K562 (cell line): ENCODE data around the gene ARHGDIA. TPM values are rescaled to one million over a fixed set of nuclear protein-coding genes. Genes with fewer than 3 reads are reported as not detected.
A peak's percentile ranks its signal among the peaks of the same experiment; 100 is the strongest.

Experiments used
- BDP1 ChIP-seq: IDR thresholded peaks from 3 replicates; pipeline ENCODE4 v1.6.1; 2011; ENCODE audit not compliant: insufficient read length, insufficient read depth
- BHLHE40 ChIP-seq: IDR thresholded peaks from 2 replicates; pipeline ENCODE4 v1.6.1; 2011; ENCODE audit warnings: low read length, improper control_type of control experiment
- DDX20 ChIP-seq: fragments of 450-650 bp; IDR thresholded peaks from 2 replicates; pipeline ENCODE4 v1.6.1; 2016; ENCODE audit warnings: missing genetic modification characterization, low read depth, mild to moderate bottlenecking, missing compliant biosample characterization, moderate library complexity
- GTF2F1 ChIP-seq: IDR thresholded peaks from 2 replicates; pipeline ENCODE4 v1.6.1; 2011; ENCODE audit warnings: low read depth, low read length, improper control_type of control experiment
- ILK ChIP-seq: fragments of 450-650 bp; IDR thresholded peaks from 2 replicates; pipeline ENCODE4 v1.6.1; 2016; ENCODE audit warnings: missing genetic modification characterization, low read depth, mild to moderate bottlenecking, missing compliant biosample characterization, moderate library complexity, borderline replicate concordance
- MECOM ChIP-seq: fragments of 250-450 bp; sonication (Bioruptor Pico); IDR thresholded peaks from 2 replicates; pipeline ENCODE4 v1.8.0; 2022; ENCODE audit warnings: inconsistent platforms
- MTF1 ChIP-seq: fragments of 250-450 bp; sonication (Bioruptor Pico); IDR thresholded peaks from 2 replicates; pipeline ENCODE4 v1.9.0; 2021; ENCODE audit warnings: moderate library complexity, mild to moderate bottlenecking, inconsistent platforms, borderline replicate concordance
- RAD51 ChIP-seq: fragments of 450-650 bp; IDR thresholded peaks from 2 replicates; pipeline ENCODE4 v1.7.1; 2016; ENCODE audit warnings: low read depth, mild to moderate bottlenecking, borderline replicate concordance
- SAFB ChIP-seq: fragments of 200-400 bp; formaldehyde crosslinking; IDR thresholded peaks from 2 replicates; pipeline ENCODE4 v1.6.1; 2017; ENCODE audit warnings: low read depth, low read length, borderline replicate concordance
- TAF7 ChIP-seq: fragments of 450-650 bp; IDR thresholded peaks from 2 replicates; pipeline ENCODE4 v1.6.1; 2016; ENCODE audit warnings: missing genetic modification characterization, missing compliant biosample characterization
- TCF7 ChIP-seq: sonication (generic); IDR thresholded peaks from 2 replicates; pipeline ENCODE4 v1.6.1; 2016; ENCODE audit warnings: antibody characterized with exemption, borderline replicate concordance
- ZFPM2 ChIP-seq: fragments of 250-450 bp; sonication (Bioruptor Pico); IDR thresholded peaks from 2 replicates; pipeline ENCODE4 v1.5.1; 2022; ENCODE audit warnings: mild to moderate bottlenecking
- ZNF134 ChIP-seq: fragments of 250-450 bp; sonication (Bioruptor Pico); conservative IDR thresholded peaks from 2 replicates; pipeline ENCODE4 v1.4.0; 2020
- ZNF589 ChIP-seq: fragments of 200-800 bp; sonication (Bioruptor generic); IDR thresholded peaks from 2 replicates; pipeline ENCODE4 v1.6.1; 2016; ENCODE audit warnings: low read depth, missing genetic modification characterization, missing compliant biosample characterization
- polyA plus RNA-seq, 8 experiments: library from polyadenylated mRNA; depleted of rRNA in 4 of 8; stranded (reverse) in 5 of 8; unstranded in 3 of 8; fragments of >200 nt; fragmentation: Nextera tagmentation in 2 of 8; fragmentation: Illumina TruSeq in 1 of 8; extraction: Ambion mirVana in 2 of 8; extraction: Trizol in 1 of 8; gene quantifications; 2 replicates each; pipeline versions ENCODE4 v1.2.1 to v1.2.3, GENCODE V29; 2011 to 2014; ENCODE audit warnings: inconsistent platforms in 1 of 8, missing spikeins in 1 of 8
- total RNA-seq, 7 experiments: library from RNA; depleted of rRNA in 6 of 7; stranded (reverse); fragments of >200 nt in 6 of 7; fragmentation: Illumina TruSeq in 2 of 7; extraction: Trizol in 2 of 7; gene quantifications; 2 replicates each; pipeline versions ENCODE4 v1.2.1 to v1.2.3, GENCODE V29; 2011 to 2021; ENCODE audit warnings: low replicate concordance in 1 of 7
- TF ChIP-seq, protein P1 (sequence below), 2 experiments: fragments of 450-650 bp in 1 of 2; sonication (generic) in 1 of 2; formaldehyde crosslinking; conservative IDR thresholded peaks; 2 replicates each; pipeline versions ENCODE4 v1.4.0 to v1.8.1; 2020 to 2022; ENCODE audit warnings: mild to moderate bottlenecking in 1 of 2, missing genetic modification reagents in 1 of 2
- TF ChIP-seq, protein P2 (sequence below): fragments of 250-450 bp; sonication (Bioruptor Pico); IDR thresholded peaks from 2 replicates; pipeline ENCODE4 v1.4.0; 2020; ENCODE audit warnings: mild to moderate bottlenecking
- TF ChIP-seq, protein P3 (sequence below), 2 experiments: fragments of 450-650 bp; IDR thresholded peaks; 2 replicates each; pipeline ENCODE4 v1.6.1; 2016; ENCODE audit warnings: mild to moderate bottlenecking in 2 of 2, borderline replicate concordance in 1 of 2, low read depth in 1 of 2, moderate library complexity in 1 of 2

ARHGDIA gene
- total and polyA plus RNA-seq, 9 of the 15 experiments (the other 6 are each of a cell fraction or from before 2014, with no cell fraction given), result 9.6 to 340 (median 97.6) TPM

DNA sequence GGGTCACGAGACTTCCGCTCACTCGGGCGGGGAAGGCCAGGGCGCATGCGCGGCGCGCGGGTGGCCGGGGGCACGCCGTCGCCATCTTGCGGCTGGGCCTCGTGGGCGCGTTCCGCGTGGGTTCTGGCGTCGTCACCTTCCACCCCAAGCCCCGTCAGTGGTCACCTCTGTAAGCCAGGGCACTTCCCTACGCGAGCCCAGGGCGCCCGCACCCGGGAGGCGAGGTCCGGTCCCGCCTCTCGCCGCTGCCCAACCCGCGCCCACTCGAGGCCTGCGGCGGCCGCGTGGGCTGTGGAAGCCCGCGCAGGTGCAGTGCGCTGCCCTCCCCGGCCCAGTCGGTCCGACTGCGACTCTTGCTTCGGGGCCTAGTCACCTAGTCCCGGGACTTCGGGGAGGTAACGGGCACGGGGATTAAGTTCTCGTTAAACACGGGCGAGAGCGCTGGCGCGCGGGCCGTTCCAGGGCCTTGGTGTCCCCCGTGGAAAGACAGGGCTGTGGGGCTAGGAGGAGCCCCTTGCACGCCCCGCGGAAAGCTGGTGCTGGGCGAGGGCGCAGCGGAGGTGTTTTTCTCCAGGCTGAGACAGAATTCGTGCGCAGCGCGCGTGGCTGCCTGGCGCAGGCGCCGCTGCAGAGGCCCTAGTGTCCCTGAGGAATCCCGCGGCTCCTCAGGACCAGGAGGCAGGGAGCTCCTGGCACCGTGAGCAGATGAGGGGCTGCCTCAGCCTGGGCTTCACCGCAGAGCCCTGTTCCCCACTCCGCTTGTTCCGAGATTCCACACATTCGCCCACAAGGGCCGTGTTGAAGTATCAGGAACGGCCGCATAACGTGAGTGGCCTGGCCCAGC, 472 bp upstream of the ARHGDIA start (continued):
- TF ChIP-seq, protein P1, sequence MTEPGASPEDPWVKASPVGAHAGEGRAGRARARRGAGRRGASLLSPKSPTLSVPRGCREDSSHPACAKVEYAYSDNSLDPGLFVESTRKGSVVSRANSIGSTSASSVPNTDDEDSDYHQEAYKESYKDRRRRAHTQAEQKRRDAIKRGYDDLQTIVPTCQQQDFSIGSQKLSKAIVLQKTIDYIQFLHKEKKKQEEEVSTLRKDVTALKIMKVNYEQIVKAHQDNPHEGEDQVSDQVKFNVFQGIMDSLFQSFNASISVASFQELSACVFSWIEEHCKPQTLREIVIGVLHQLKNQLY (CRISPR knock-in tag; conservative IDR thresholded peaks at IDR 0.05), result no peak
- TF ChIP-seq, protein P2, sequence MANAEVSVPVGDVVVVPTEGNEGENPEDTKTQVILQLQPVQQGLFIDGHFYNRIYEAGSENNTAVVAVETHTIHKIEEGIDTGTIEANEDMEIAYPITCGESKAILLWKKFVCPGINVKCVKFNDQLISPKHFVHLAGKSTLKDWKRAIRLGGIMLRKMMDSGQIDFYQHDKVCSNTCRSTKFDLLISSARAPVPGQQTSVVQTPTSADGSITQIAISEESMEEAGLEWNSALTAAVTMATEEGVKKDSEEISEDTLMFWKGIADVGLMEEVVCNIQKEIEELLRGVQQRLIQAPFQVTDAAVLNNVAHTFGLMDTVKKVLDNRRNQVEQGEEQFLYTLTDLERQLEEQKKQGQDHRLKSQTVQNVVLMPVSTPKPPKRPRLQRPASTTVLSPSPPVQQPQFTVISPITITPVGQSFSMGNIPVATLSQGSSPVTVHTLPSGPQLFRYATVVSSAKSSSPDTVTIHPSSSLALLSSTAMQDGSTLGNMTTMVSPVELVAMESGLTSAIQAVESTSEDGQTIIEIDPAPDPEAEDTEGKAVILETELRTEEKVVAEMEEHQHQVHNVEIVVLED (CRISPR knock-in tag), result peak; percentile 57
- TF ChIP-seq GTF2F1 (0 out of 2 replicates have a peak, but pooled peaks have one; percentile 54), ZNF134 (CRISPR knock-in tag) (no peak), MTF1 (CRISPR knock-in tag) (no peak), TAF7 (tag) (no peak), SAFB (peak; percentile 100), MECOM (CRISPR knock-in tag) (no peak), BHLHE40 (peak; percentile 99), DDX20 (tag) (no peak), RAD51 (peak; percentile 51; the same call in 1 of the 2 replicates), ILK (tag) (no peak), ZNF589 (no peak; the same call in 1 of the 2 replicates), BDP1 (no peak), TCF7 (no peak), ZFPM2 (CRISPR knock-in tag) (no peak)
- TF ChIP-seq, protein P3, sequence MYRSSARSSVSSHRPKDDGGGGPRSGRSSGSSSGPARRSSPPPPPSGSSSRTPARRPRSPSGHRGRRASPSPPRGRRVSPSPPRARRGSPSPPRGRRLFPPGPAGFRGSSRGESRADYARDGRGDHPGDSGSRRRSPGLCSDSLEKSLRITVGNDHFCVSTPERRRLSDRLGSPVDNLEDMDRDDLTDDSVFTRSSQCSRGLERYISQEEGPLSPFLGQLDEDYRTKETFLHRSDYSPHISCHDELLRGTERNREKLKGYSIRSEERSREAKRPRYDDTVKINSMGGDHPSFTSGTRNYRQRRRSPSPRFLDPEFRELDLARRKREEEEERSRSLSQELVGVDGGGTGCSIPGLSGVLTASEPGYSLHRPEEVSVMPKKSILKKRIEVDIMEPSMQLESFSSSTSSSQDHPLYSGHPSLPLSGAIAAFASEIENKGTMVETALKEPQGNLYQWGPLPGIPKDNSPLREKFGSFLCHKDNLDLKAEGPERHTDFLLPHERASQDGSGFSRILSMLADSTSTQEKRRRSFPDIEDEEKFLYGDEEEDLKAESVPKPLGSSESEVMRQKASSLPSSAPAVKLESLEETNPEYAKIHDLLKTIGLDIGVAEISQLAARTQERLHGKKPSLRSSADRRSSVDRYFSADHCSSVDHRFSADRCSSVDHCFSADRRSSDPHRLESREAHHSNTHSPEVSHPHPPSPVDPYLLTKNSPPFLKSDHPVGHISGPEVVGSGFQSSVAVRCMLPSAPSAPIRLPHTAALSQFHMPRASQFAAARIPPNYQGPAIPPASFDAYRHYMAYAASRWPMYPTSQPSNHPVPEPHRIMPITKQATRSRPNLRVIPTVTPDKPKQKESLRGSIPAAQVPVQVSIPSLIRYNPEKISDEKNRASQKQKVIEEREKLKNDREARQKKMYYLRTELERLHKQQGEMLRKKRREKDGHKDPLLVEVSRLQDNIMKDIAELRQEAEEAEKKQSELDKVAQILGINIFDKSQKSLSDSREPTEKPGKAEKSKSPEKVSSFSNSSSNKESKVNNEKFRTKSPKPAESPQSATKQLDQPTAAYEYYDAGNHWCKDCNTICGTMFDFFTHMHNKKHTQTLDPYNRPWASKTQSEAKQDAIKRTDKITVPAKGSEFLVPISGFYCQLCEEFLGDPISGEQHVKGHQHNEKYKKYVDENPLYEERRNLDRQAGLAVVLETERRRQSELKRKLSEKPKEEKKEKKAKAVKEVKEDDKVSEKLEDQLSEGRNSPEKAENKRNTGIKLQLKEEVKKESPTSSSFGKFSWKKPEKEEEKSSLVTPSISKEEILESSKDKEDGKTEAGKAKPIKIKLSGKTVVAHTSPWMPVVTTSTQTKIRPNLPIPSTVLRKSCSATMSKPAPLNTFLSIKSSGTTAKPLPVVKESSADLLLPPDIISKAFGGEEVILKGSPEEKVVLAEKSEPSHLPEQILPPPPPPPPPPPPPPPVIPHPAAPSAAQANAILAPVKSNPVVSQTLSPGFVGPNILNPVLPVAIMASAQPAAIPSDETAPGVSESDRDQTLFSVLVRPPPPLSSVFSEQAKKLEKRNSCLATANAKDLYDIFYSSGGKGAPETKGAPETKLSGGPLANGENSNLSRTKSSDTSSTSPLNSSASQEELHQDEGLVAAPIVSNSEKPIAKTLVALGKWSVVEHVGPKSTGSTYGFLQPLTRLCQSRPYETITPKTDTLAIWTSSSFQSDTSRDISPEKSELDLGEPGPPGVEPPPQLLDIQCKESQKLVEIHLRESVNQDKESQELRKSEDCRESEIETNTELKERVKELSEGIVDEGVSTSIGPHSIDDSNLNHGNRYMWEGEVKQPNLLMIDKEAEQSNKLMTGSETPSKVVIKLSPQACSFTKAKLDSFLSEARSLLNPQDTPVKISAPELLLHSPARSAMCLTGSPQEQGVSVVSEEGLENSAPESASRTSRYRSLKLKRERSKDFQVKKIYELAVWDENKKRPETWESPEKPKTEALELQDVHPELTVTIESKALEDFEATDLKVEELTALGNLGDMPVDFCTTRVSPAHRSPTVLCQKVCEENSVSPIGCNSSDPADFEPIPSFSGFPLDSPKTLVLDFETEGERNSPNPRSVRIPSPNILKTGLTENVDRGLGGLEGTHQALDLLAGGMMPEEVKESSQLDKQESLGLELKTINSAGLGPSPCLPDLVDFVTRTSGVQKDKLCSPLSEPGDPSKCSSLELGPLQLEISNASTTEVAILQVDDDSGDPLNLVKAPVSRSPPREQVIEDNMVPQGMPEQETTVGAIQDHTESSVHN (IDR thresholded peaks at IDR 0.05; ENCODE audit: borderline replicate concordance in 1 of 2, low read depth in 1 of 2), result no peak
